Hematopoietic multipotent progenitor cell treated with erythropoietin and hydrocortisone succinate and interleukin-3 and kit ligand, for 6 days (in vitro differentiated cells): ENCODE measurements around the gene CD101.
"Not testable (repeated sequence)": the region's sequence is repeated elsewhere in the genome, so short reads cannot be mapped to it uniquely, and the experiment has no call there.

ENCODE experiments used
- DNase-seq: peaks from one replicate; pipeline ENCODE4 v3.0.0-alpha.2; 2015

CD101 gene, protein sequence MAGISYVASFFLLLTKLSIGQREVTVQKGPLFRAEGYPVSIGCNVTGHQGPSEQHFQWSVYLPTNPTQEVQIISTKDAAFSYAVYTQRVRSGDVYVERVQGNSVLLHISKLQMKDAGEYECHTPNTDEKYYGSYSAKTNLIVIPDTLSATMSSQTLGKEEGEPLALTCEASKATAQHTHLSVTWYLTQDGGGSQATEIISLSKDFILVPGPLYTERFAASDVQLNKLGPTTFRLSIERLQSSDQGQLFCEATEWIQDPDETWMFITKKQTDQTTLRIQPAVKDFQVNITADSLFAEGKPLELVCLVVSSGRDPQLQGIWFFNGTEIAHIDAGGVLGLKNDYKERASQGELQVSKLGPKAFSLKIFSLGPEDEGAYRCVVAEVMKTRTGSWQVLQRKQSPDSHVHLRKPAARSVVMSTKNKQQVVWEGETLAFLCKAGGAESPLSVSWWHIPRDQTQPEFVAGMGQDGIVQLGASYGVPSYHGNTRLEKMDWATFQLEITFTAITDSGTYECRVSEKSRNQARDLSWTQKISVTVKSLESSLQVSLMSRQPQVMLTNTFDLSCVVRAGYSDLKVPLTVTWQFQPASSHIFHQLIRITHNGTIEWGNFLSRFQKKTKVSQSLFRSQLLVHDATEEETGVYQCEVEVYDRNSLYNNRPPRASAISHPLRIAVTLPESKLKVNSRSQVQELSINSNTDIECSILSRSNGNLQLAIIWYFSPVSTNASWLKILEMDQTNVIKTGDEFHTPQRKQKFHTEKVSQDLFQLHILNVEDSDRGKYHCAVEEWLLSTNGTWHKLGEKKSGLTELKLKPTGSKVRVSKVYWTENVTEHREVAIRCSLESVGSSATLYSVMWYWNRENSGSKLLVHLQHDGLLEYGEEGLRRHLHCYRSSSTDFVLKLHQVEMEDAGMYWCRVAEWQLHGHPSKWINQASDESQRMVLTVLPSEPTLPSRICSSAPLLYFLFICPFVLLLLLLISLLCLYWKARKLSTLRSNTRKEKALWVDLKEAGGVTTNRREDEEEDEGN

DNA sequence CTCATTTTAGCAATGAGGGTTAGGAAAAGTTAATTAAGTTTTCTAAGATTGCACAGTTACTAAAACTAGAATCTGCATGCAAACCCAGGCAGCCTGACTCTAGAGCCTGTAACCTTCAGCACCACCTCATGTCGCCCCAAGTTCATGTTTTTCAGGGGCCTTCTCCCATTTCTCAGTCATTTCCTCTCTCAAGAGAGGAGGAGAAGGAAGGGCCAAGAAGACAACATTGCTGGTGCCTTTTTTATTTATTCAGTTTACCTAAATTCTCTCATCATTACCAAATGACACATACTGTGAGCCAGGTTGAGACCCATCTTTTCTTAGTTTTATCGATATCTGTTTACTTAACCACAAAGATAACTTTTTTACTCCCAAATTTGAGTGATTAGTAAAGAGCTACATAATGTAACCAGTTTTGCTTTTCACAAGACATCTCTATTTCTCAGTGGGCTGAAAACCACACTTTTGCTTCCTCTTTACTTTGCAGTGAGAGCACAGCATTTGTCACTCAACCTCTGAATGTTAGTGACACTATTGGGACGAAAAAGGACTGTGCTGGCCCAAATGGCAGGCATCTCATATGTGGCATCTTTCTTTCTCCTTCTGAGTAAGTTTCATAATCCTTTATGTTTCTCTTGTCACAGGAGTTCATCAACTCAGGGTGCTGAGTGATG, at the start of gene CD101:
Gene CD101, plus strand, starts transcription at position 507 of the 674 bp plus-strand sequence. Its CDS starts 58 bp downstream, at position 565.
- DNase-seq = peak; percentile 55

DNA sequence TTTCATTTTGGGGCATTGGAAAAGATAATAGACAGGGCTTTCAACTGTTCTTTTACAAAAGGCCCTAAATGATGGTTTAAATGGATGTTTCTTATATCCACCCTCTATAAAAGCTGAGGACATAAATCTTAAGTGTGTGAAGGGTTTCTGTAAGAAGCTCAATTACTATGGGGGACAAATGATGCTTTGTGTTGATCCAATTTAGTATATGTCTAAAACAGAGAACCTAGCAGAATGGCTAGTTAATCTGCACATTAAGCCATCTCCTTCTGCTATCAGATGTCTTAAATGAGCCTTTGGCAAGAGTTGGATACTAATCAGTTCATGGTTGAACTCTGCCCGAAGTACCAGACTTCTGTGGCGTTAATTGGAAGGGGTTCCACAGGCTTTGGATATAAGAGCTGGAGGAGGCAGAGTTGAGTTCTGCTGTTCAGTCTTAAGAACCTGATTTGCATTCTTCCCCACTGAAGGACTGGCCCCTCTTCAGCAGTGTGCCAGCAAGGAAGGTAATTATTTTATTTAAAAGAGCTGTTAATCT, 48.8 kb upstream of the CD101 start:
- no peak for DNase-seq

DNA sequence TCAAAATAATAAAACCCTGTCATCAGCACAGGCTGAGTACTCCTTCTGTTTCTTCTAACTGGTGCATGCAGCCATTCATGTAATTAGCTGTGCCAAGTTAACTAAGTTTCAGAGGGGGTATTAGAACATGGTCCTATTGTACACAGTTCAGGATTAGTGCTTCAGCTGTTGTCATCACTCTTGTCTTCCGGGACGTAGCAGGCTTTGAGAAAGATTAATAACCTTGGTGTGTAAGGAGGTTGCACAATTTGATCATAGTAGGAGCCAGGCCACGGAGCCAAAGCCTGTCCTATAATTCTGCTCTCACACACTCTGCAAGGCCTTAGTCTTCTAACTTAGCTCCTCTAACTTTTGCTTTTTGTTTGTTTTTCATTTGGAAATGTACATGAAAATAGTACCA, 47.1 kb upstream of the CD101 start:
- no peak for DNase-seq

DNA sequence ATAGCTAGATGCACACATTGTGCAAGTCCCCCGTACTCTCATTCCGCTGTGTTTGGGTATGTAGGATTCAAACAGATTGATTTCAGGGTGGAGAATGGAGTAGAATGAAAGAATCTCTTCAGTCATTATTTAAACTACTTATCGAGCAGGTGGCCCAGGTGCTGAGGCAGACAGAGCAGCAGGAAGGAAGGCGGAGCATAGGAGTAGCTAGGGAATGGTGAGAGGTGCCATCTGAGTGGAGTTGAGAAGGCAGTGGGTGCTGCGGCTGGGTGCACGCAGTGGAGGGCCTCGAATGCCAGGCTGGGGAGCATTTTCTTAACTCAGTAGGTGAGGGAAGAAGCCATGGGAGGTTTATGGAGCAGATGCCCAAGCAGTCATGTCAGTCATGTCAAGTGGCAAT, 45.2 kb upstream of the CD101 start:
- no peak for DNase-seq

DNA sequence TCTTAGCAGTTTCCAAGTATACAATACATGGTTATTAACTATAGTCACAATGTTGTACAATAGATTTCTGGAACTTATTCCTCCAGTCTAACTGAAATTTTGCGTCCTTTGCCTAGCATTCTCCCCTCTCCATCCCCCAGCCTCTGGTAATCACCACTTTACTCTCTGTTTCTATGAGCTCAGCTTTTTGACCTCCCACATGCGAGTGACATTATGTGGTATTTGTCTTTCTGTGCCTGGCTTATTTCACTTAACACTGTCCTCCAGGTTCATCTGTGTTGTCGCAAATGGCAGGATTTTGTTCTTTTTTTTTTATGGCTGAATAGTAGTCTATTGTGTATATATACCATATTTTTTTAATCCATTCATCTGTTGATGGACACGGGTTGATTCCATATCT, 43.9 kb upstream of the CD101 start:
- no peak for DNase-seq

DNA sequence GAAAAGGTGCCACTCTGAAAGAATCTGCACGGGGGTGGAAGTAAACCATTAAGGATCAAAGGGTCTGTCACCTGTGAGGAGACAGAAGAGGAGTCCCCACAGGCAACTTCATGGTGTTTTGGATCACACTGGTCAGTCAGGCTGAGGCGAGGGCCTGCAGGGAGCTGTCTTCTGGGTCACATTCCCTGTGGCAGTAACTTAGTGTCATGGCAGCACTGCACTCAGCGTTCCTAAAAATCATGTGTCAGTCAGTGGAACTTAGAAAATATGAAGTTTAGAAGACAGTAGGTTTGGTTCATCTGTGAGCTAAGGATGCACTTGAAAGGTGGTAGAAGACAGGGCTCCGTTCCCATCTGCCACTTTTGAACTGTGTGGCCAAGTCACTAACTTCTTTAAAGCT, 43.5 kb upstream of the CD101 start:
- no peak for DNase-seq

DNA sequence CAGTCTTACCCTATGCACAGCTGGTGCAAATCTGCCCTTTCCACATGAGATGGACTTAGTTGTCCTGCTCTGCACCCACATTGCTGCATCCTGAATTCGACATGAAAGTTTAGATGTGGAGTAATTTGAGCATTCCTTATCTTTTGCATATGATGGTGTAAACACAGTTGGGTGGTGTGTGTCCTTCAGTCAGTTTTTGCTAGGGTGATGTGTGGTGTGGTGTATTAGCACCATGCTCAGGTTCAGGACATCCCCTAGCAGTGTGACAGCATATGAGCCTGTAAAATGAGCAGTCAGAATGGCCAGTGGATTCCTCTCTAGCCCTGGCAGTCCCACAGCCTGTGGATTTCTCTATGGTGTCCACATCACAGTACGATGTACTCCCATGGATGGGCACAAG, 42.6 kb upstream of the CD101 start:
- no peak for DNase-seq

DNA sequence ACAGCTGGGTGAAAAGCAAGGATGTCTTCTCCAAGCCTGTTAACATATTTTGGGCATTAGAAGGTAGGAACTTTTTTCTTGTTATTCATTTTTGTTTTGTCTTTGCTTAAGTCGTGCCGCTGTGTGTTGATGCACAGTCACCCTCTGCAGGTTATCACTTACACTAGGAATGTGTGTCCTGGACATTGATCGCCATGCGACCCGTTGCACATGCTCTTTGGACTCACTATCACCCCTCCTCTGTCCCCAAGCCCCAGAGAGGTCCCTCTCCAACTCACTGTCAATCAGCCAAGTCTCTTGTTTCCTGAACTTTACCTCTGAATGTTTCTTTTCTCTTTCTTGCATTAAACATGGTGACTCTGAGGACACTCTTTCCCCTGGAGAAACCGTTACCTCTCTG, 40.0 kb upstream of the CD101 start:
- no peak for DNase-seq

DNA sequence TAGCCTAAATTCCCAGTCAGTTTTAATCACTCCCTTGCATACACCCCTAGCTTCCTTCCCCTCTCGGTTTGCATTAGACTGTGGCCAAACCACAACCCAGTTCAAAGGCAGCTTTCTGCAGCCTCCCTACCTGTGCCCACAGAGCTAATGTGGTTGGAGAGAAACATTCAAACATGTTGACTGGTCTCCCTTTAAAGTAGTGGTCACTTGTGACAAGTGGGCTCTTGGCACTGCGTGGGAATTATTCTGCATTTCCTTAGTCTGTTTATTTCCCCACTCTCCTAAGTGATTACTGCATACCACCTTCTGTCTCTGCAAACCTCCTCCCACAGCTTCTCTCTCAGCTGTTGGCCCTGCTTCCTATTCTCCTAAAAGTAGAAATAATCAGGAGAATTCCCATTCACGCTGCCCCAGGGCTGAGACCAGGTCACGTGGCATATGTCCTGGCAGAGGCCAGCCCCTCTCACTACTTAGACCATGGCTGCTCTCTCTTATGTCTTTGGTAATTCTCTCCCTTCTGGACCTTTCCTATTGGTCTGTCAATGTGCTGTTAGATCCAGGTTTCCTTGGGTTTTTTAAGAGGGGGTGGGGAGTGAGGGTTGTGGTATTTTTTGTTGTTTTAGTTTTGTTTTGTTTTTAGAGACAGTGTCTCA, 38.4 kb upstream of the CD101 start:
- no peak for DNase-seq

DNA sequence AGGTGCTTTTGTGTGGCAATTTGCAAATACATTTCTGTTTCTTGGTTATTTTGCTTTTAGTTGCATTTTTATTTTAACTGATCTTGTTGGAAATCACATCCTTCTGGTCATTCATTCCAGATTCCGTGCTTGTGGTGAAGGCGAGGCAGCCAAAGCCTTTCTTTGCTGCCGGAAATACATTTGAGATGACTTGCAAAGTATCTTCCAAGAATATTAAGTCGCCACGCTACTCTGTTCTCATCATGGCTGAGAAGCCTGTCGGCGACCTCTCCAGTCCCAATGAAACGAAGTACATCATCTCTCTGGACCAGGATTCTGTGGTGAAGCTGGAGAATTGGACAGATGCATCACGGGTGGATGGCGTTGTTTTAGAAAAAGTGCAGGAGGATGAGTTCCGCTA, 34.8 kb upstream of the CD101 start:
- DNase-seq = no peak

DNA sequence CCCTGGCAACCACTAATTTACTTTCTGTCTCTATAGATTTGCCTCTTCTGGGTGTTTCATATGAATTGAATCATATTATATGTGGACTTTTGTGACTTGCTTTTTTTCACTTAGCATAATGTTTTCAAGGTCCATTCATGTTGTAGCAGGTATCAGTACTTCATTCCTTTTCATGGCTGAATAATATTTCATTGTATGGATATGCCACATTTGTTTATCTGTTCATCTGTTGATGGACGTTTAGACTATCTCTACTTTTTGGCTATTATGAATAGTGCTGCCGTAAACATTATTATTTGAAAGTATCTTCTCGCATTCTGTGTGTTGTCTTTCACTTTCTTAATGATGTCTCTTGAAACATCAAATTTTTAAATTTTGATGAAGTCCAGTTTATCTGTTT, 32.8 kb upstream of the CD101 start:
- DNase-seq = no peak

DNA sequence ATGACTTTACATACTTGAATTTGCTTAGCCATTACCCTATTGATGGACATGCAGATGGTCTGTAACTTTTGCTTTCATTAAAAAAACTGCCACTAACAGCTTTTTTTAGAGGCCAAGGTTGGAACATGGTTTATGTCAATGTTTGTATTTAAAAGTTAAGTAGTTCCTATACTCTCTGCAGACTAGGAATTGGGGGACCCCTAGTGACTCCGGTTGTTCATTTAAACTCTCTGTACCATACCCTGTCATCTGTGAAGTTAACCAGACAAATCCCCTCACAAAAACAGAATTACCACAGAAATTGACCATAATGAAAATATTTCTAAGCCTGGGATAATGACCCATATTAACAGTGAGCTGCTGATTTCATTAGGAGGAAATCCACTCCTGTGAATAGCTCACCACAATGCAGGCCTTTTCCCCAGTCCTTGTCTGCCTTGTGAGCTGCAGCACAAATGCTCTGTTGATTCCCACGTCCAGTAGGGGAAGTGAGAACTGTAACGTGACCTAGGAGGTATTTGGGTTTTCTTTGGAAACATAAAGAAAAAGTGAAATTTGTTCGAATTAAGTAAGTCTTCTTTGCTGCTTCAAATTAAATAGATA, 30.2 kb upstream of the CD101 start:
- no peak for DNase-seq

DNA sequence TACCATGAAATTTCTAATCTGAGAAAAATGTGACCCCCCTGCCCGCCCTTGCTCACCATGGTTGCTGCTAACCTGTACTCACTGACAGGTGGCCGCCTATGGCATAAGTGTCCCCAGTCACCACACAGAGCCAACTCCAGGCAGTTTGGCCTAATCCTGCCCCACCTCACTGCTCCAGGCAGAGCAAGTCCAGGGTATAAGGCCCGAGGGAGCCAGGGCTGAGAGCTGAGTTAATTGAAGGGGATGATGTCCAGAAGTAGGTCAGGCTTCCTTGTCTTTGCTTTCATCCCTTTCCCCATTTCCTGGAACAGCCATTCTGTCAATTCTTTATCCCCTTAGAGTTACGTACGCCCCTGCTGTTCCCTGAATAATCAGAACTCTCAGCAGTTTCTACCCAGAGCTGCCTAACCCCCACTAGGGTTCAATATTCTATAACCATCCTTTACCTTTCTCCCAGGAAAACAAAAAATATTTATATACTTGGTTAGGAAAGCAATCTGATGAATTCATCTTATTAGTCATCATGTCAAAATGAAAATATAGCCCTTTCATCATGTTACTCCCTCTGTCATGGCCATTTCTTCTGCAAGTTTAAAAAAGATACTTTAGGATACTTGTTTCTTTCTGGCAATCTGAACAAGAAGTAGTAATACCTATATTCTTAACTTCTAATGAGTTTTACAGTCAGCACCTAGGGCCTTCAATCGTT, 29.4 kb upstream of the CD101 start:
- DNase-seq = no peak

DNA sequence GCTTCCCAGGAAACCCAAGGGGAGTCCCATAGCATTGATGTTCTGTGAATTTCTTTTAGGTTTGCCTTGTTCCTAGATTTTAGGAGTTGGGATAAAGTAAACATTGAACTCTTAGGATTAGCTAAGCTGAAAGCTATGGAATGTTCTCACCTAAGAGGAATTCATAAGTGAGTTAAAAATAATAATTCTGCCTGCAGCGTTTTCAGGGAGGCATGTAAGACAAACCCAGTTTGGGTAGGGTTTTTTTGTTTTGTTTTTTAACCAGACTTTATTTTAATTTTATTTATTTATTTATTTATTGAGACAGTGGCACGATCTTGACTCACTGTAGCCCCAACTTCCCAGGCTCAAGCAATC, 28.9 kb upstream of the CD101 start:
- no peak for DNase-seq

DNA sequence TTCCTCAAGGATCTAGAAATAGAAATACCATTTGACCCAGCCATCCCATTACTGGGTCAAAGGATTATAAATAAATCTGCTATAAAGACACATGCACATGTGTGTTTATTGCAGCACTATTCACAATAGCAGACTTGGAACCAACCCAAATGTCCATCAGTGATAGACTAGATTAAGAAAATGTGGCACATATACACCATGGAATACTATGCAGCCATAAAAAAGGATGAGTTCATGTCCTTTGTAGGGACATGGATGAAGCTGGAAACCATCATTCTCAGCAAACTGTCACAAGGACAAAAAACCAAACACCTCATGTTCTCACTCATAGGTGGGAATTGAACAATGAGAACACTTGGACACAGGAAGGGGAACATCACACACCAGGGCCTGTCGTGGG, 21.3 kb upstream of the CD101 start:
- DNase-seq = not testable (repeated sequence)

DNA sequence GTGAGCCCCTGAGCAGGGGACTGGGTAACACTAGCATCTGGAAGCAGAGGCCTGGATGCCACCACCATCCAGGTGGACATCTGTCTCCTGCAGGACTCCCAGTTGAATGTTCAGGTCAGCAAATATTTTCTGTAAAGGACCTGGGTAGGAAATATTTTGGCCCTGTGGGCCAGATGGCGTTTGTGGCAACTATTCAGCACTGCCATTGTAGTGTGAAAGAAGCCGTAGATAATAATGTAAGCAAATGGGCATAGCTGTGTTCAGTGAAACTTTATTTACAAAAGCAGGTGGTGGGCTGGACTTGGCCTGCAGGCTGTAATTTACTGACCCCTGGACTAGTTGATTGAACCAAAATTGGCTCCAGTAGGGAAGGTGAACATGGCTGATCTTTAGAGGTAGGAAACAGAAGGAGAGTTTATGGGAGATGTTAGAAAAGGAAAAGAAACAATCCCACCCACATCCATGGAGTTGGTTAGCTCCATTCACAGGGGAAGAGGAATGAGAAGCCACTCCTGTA, 20.0 kb upstream of the CD101 start:
- DNase-seq = no peak

DNA sequence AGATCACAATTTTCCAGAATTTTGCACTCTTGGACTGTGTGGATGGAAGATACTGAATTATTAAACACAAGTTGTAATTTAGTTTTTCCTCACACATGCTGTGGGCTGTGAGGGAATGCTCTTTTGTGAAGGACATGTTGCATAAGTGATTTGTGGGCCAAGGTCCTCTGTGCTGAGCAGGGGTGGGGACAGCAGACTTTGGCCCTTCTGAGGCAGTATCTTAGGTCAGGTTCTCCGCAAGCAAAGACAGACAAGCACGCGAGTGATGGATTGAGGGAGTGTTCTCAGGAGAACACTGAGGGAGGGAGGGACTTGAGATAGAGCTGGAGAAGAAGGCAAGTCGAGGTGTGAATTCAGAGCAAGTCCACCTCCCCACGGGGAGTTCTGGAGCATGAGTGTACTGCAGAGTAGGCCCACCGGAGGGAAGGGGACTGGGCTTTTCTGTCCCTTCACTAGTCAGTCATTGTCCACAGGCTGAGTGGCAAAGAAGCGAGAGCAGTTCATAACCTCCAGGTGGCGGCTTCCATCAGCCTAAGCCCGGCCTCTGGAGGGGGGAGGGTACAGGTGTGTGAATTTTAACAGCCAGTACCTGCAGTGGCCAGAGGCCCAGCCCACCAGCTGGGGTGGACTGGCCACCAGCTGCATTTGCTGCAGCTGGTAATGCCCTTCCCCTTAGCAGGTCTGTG, 19.1 kb upstream of the CD101 start:
- no peak for DNase-seq

DNA sequence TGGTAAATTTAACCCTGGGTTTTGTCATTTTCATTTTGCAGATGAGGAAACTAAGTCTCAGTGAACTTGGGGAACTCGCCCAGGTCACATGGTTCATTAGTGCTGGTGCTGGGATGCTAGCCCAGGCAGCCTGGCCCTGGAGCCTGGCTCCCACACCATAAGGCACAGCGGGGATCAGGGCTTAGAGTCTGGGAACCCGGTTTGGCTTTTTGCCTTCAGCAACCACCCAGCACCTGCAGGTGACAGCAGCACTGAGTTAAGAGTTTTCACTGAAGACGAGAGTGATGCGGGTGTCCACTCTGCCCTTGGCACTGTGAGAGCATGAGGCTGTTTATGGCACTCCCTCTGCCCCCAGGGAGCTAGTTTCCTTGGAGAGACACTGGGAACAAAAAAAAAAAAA, 18.4 kb upstream of the CD101 start:
- no peak for DNase-seq

DNA sequence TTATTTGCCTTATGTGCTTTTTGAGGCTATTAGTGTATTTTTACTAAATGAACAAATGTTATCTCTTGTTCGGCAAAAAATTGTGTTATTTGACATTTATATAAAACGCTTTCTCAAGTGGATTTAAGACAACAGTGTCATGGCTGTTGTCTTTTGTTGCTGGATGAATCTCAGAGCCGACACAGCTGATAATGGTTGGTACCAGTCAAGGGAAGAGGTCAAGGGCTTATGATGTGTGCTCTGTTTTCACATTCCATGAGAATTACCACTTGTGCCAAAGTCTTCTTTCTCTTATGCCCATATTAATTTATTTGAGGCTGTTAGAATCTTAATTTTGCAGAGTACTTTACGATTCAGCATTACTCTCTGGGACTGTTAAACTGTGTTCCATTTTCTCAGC, 17.9 kb upstream of the CD101 start:
- no peak for DNase-seq

DNA sequence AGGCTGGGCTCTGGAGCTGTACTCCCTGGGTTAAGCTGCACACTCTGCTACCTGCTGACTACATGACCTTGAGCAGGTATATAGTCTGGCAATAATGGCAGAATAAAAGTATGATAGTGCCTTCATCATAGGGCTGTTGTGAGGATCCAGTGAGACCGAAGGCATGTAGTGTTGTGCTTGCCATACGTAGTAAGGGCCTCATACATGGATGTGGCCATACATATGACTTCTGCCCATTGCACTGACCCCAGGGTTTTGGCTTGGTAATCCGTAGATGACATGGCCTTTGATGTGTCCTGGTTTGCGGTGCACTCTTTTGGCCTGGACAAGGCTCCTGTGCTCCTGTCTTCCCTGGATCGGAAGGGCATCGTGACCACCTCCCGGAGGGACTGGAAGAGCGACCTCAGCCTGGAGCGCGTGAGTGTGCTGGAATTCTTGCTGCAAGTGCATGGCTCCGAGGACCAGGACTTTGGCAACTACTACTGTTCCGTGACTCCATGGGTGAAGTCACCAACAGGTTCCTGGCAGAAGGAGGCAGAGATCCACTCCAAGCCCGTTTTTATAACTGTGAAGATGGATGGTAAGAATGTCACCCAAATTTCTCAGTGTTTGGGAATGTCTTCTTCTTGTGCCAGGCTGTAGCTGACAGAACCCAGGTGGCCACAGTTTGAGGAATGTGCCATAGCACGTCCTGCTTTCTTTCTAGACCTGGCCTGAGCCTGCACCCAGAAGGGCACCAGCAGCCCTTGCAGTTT, 17.0 kb upstream of the CD101 start:
- DNase-seq = no peak
